Left ventricle myocardium inferior (tissue), 1 donor: Measurements from ENCODE around the gene DYNC2I2. TPM values are rescaled to one million over a fixed set of nuclear protein-coding genes. Genes with fewer than 3 reads are reported as not detected.

Source experiments
- DNase-seq: peaks from one replicate; pipeline ENCODE4 v3.0.0-alpha.2; 2020
- H3K27ac ChIP-seq: fragments of 200-600 bp; replicated peaks from 2 replicates; pipeline ENCODE4 v1.8.0; 2021
- H3K27me3 ChIP-seq: fragments of 200-600 bp; 2 replicates; pipeline ENCODE4 v1.8.0; 2021; ENCODE audit warnings: low read depth
- H3K36me3 ChIP-seq: fragments of 200-600 bp; 2 replicates; pipeline ENCODE4 v1.8.0; 2021
- H3K4me1 ChIP-seq: fragments of 200-600 bp; 2 replicates; pipeline ENCODE4 v1.8.0; 2021
- H3K4me3 ChIP-seq: fragments of 200-600 bp; 2 replicates; pipeline ENCODE4 v1.8.0; 2021; ENCODE audit warnings: mild to moderate bottlenecking, moderate library complexity
- H3K9me3 ChIP-seq: fragments of 200-600 bp; replicated peaks from 2 replicates; pipeline ENCODE4 v1.8.0; 2021
- CTCF ChIP-seq: fragments of 200-600 bp; IDR thresholded peaks from 2 replicates; pipeline ENCODE4 v1.8.0; 2021; ENCODE audit warnings: antibody characterized with exemption, mild to moderate bottlenecking, borderline replicate concordance
- intact Hi-C: fragments of 100-400 bp; cut with micrococcal nuclease; formaldehyde crosslinking; loops from one replicate; pipeline ENCODE4 v1.11.0; 2022
- total RNA-seq: library from RNA; stranded (reverse); fragmentation: NEBNext Ultra II Directional; extraction: Animal tissue kit (Norgen Biotek cat#: 25700); gene quantifications from one replicate; pipeline ENCODE4 v1.2.1, GENCODE V29; 2021
- donor health status: DM: no; HTN: yes; CAD: no; lungs with severe emphysema.

Gene DYNC2I2
- total RNA-seq, 1 donor from 2014 or later, result 32.7 TPM

- no peak for DNase-seq
Measured at GRCh38 chr9:128636556-128637530, 19.8 kb downstream of the DYNC2I2 start.

GRCh38 chr9:128636024-128636390, 20.6 kb downstream of the DYNC2I2 start:
- H3K4me1 ChIP-seq, result peaks cover 35% of the 10 kb centered on the region
- TF ChIP-seq CTCF, result peak; percentile 52

More at GRCh38 chr9:128636556-128637530, 19.8 kb downstream of the DYNC2I2 start:
- TF ChIP-seq CTCF, result no peak
- Histone ChIP-seq H3K4me1 (peaks cover 35% of the 10 kb centered on the region), H3K9me3 (no peaks in the 10 kb centered on the region), H3K36me3 (peaks cover 41% of the 10 kb centered on the region), H3K27ac (peak overlapping the region; percentile 95), H3K4me3 (no peak overlapping the region), H3K27me3 (no peaks in the 10 kb centered on the region)
- intact Hi-C loops, result no loop called here

GRCh38 chr9:128635266-128636023, 21.2 kb downstream of the DYNC2I2 start:
- Histone ChIP-seq H3K27me3 (no peaks in the 10 kb centered on the region), H3K27ac (peak overlapping the region; percentile 95), H3K4me3 (peak overlapping the region; percentile 65), H3K36me3 (peaks cover 52% of the 10 kb centered on the region), H3K9me3 (no peaks in the 10 kb centered on the region), H3K4me1 (peaks cover 35% of the 10 kb centered on the region)
- intact Hi-C loops, result no loop called here
- TF ChIP-seq CTCF, result peak; percentile 82
- DNase-seq, result peak; percentile 88

More at GRCh38 chr9:128636024-128636390, 20.6 kb downstream of the DYNC2I2 start:
- peaks cover 50% of the 10 kb centered on the region for H3K36me3 ChIP-seq
- DNase-seq, result peak; percentile 77
- intact Hi-C loops, result no loop called here
- H3K9me3 ChIP-seq, result no peaks in the 10 kb centered on the region
- H3K27ac ChIP-seq, result peak overlapping the region; percentile 95
- no peaks in the 10 kb centered on the region for H3K27me3 ChIP-seq
- H3K4me3 ChIP-seq, result peak overlapping the region; percentile 65

GRCh38 chr9:128634651-128635262, 21.9 kb downstream of the DYNC2I2 start:
- peaks cover 41% of the 10 kb centered on the region for H3K4me1 ChIP-seq
- H3K9me3 ChIP-seq, result no peaks in the 10 kb centered on the region
- H3K27ac ChIP-seq, result peak overlapping the region; percentile 95
- DNase-seq, result no peak
- intact Hi-C loops, result no loop called here
- no peaks in the 10 kb centered on the region for H3K27me3 ChIP-seq
- no peak for TF ChIP-seq CTCF
- peak overlapping the region; percentile 65 for H3K4me3 ChIP-seq
- peaks cover 52% of the 10 kb centered on the region for H3K36me3 ChIP-seq

GRCh38 chr9:128634111-128634510, 22.5 kb downstream of the DYNC2I2 start:
- Histone ChIP-seq H3K27ac (peak overlapping the region; percentile 95), H3K4me3 (peak overlapping the region; percentile 65), H3K9me3 (no peaks in the 10 kb centered on the region), H3K36me3 (peaks cover 55% of the 10 kb centered on the region), H3K4me1 (peaks cover 48% of the 10 kb centered on the region), H3K27me3 (no peaks in the 10 kb centered on the region)
- TF ChIP-seq CTCF, result no peak
- DNase-seq, result no peak
- intact Hi-C loops, result no loop called here
